Stimulated activated CD8-positive, alpha-beta memory T cell treated with anti-CD3 and anti-CD28 coated beads, Interleukin-2, amount 100 ng/mL, for 48 hours (primary cell): ENCODE data around the gene ACADS.
"Not testable (repeated sequence)": the region's sequence is repeated elsewhere in the genome, so short reads cannot be mapped to it uniquely, and the experiment has no call there.

Experiments used
- DNase-seq, 2 donors: peaks; one replicate each; pipeline ENCODE4 v3.0.0-alpha.2; 2020; ENCODE audit warnings: low read depth in 2 of 2

Gene ACADS

DNA sequence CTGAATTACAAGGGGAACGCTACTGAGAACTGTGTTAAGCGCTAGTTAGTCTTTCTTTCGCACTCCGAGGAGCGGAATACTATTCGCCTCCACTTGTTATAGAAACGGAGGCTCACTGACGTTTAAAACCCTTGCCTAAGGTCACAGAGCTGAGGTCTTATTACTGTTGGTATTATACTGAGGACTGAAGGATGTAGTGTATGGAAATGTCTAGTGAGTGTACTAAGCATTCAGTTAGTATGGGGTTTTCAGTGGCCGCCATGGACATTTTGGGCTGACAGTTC lies 826 bp downstream of the ACADS start:
- DNase-seq: no peak

DNA sequence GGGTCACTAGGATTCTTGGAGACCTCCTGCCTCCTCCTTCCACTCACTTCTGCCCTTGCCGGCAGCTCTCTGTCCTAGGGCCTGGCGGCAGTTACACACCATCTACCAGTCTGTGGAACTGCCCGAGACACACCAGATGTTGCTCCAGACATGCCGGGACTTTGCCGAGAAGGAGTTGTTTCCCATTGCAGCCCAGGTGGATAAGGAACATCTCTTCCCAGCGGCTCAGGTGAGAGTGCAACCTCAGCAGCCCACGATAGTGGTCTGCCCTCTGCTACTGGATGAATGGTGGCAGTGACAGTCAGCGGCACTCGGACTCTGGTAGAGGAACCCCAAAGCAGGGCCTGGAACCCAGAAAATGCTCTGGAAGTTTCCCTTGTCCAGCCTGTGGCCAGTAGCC lies 1.3 kb downstream of the ACADS start:
- DNase-seq: no peak

DNA sequence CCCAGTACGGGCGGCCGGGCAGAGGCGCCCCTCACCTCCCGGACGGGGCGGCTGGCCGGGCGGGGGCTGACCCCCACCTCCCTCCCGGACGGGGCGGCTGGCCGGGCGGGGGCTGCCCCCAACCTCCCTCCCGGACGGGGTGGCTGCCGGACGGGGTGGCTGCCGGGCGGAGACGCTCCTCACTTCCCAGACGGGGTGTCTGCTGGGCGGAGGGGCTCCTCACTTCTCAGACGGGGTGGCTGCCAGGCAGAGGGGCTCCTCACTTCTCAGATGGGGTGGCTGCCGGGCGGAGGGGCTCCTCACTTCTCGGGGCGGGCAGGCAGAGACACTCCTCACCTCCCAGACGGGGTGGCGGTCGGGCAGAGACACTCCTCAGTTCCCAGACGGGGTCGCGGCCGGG lies 6.6 kb downstream of the ACADS start:
- not testable (repeated sequence) for DNase-seq

DNA sequence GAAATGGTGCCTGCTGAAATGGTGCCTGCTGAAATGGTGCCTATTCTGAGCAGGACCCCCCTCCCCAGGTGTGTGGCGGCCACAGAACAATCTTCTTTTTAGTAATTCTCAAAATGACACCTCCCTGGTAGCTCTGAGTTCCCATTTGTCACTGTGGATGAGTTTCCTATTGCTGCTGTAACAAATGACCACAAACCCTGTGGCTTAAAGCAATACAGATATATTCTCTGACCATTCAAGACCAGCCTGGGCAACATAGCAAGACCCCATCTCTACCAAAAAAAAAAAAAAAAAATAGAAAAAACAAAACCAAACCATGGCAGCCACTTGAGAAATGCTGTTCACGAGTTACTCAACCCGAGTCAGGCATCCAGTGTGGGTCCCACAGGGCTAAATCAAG lies 7.9 kb downstream of the ACADS start:
- no peak for DNase-seq

DNA sequence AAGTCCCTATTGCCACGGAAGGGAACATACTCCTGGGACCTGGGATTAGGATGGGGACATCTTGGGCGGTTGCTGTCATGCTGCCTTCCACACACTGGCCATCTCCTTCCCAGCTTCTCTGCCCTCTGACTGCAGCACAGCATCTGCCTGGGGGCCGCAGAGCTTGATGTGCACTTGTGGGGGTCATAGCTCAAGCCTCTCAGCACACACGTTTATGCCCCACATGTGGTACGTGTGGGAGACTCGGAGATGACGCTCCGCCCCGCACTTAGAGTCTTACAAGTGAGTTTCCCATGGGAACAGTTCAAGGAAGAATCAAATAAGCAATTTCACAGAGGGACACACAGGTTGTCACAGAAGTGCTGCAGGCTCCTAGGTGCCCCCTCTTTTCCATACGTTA lies 8.6 kb downstream of the ACADS start:
- DNase-seq: no peak

DNA sequence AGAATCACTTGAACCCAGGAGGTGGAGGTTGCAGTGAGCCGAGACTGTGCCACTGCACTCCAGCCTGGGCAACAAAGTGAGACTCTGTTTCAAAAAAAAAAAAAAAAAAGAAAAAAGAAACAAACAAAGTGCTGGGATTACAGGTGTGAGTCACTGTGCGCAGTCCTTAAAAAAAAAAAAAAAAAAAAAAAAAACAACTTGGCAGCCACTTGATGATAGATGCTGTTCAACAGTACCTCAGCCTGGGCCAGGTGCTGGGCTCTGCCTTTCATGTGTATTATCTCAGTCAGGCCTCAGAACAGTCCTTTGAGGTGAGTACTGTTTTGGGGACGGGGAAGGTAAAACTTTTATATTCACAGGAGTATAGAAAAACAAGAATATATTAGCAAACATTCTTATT lies 9.6 kb downstream of the ACADS start:
- no peak for DNase-seq

DNA sequence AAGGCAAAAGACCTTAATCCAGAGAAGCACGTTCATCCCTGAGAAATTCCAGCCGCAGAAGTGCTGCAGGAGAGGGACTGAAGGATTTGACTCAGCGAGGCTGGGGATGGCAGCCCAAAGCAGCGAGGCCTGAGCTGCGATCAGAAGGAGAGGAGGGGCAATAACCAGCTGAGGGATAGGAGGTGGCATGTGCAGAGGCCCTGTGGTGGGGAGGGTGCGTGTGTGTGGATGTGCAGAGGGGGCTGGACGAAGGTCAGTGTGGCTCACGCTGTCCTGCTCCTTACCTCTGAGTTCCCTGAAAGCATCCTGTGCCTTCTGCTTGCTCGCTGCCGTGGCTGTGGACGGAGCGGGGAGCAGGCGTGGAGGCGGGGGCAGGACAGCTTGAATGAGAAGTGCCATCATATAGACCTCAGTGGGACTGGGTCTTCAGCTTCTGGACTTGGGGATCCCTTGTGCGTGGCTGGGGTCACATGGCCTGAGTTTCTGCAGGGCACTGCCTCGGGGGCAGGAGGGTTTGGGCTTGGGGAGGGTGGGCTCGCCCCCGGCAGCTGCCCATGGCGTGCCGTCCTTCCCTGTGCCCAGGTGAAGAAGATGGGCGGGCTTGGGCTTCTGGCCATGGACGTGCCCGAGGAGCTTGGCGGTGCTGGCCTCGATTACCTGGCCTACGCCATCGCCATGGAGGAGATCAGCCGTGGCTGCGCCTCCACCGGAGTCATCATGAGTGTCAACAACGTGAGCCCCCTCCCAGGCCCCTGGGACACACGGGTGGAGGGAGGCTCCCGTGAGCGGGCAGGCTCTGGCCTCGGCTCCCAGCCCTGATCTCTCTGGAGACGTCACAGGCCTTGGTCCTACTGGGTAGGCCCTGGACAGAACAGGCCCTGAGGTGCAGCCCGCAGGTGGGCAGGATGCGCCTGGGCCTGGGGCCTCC lies 11.0 kb downstream of the ACADS start:
- no peak for DNase-seq

DNA sequence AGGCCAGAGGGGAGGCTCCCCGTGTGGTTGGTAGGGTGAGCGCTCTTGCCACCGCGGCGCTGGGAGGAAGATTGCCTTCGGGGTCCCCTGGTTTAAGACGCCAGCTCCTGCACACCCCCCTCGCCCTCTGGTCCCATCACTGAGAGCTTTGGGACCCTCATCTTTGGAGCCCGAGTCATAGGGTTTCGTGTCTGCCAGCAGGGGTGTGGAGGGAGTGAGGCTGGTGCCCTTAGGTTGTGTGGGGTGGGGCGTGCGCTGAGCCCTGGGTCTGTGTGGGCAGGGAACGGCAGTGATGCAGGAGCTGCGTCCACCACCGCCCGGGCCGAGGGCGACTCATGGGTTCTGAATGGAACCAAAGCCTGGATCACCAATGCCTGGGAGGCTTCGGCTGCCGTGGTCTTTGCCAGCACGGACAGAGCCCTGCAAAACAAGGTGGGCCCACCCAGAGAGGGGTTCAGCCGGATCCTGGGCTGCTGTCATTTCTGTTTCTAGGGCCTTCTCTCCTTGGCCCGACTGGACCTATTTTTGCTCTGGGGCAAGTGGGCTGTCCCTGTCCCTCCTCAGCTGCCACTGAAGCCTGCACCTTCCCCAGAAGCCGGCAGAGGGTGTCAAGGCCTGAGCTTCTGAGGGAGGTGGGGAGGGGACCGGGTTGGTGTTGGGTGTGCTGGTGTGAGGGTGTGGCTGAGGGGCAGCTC lies 12.1 kb downstream of the ACADS start:
- no peak for DNase-seq

DNA sequence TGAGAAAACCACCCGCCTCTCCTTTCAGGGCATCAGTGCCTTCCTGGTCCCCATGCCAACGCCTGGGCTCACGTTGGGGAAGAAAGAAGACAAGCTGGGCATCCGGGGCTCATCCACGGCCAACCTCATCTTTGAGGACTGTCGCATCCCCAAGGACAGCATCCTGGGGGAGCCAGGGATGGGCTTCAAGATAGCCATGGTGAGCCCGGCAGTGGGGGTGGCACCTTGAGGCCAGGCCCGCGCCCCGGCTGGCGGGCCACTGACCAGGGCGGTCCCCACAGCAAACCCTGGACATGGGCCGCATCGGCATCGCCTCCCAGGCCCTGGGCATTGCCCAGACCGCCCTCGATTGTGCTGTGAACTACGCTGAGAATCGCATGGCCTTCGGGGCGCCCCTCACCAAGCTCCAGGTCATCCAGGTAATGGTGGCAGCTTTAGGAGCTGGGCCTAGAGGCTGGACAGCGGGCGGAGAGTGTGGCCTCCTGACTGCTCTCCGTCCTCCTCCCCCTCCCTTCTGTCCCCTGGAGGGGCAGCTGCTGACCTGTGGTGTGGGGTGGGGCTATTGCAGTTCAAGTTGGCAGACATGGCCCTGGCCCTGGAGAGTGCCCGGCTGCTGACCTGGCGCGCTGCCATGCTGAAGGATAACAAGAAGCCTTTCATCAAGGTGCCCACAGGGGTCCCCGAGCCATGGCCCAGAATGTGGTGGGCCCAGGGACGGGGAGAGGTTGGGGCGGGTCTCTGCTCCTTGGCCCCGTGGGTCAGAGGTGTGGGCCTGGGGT lies 12.8 kb downstream of the ACADS start:
- DNase-seq: no peak

DNA sequence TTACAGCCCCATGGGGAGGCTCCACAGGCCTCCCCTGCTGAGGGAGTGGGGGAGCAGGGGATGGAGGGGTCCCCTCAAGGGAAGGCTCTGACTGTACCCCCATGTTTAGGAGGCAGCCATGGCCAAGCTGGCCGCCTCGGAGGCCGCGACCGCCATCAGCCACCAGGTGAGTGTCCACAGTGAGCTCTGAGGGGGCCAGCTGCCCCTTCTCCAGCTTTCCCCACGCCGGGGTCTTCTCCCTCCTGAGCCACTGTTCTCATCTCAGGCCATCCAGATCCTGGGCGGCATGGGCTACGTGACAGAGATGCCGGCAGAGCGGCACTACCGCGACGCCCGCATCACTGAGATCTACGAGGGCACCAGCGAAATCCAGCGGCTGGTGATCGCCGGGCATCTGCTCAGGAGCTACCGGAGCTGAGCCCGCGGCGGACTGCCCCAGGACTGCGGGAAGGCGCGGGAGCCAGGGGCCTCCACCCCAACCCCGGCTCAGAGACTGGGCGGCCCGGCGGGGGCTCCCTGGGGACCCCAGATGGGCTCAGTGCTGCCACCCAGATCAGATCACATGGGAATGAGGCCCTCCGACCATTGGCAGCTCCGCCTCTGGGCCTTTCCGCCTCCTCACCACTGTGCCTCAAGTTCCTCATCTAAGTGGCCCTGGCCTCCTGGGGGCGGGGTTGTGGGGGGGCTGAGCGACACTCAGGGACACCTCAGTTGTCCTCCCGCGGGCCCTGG lies 13.6 kb downstream of the ACADS start:
- no peak for DNase-seq

DNA sequence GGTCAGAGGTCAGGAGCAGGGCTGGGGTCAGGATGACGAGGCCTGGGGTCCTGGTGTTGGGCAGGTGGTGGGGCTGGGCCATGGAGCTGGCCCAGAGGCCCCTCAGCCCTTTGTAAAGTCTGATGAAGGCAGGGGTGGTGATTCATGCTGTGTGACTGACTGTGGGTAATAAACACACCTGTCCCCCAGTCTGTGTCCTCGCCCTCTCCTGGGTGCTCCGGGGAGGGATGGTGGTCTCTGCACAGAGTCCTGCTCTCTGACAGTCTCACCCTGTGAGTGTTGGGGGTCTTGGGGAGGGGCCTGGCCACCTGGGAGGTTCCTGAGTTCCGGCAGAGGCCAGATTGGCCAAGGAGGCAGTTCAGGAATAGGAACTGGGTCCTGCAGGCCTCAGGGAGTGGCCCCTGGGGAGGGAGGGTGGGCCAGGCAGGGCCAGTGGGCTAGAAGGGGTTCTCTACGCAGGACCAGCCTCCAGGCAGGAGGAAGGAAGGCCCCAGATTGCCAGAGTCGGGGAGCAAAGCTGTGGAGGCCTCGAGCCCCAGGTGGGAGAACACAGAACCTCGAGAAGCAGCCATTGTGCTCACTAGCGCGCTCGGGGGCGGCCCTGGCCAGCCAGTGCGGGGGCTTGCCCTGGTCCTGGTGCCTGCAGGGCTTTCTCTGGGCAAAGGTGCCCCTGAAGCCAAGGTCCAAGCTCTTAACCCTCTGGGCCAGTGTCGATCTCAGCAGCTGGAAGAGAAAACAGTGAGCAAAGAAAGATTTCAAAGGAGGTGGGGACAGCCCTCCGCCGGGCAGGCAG lies 14.4 kb downstream of the ACADS start:
- no peak for DNase-seq

DNA sequence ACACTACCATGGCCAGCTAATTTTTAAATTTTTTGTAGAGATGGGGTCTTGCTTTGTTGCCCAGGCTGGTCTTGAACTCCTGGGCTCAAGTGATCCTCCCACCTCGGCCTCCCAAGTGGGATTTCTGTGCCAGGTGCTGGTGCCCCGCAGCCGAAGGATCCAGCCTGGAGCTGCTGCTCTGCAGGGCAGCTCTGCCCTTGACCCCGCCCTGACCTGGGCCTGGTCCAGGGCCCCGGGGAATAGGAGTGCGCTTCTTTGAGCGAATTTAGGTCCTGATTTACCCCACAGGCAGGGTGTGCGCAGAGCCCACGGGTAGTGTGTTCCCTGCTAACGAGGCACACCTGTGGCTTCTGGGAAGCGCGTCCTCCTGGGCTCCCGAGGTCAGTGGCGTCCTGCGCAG lies 15.2 kb downstream of the ACADS start:
- DNase-seq: no peak

DNA sequence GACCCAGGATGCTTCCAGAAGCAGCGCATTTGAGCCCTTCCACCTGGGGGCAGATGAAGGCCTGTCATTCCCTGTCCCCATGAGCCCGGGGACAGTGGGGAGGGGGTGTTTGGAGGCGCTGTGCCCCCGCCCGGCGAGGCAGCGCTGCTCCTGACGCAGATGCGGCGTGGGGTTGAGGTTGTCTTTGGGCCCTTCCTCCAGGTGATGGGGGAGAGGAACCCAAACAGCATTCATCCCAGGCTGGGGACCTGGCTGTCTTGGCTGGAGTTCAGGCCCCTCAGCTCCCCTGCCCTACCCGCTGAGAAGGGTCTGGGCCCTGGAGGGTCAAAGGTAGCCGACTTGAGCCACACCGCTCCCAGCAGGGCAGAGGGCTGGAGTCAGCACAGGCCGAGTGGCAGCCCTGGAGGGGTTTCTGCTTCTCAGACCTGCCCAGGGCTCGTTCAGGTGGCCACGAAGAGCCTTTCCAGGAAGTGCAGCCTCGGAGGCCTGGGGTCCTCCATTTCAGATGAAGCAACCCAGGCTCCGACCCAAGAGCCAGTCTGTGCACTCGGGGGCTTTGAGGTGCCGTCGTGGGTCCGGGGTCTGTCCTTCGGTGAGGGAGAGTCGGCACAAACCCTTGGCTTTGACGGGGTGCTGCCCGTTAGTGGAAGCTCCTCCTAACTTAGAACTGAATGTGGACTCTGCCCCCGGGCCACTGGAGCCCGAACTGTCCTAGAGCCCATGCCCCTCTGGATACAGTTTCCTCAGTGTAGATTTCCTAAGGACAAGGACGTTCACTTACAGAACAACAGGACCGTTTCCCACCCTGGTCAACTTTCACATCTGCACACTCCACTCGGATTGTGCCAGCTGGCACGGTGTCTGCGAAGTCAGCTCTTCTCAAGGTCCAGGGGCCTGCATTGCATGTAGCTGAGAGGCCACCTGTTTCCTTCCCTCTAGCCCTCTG lies 16.1 kb downstream of the ACADS start:
- no peak for DNase-seq

DNA sequence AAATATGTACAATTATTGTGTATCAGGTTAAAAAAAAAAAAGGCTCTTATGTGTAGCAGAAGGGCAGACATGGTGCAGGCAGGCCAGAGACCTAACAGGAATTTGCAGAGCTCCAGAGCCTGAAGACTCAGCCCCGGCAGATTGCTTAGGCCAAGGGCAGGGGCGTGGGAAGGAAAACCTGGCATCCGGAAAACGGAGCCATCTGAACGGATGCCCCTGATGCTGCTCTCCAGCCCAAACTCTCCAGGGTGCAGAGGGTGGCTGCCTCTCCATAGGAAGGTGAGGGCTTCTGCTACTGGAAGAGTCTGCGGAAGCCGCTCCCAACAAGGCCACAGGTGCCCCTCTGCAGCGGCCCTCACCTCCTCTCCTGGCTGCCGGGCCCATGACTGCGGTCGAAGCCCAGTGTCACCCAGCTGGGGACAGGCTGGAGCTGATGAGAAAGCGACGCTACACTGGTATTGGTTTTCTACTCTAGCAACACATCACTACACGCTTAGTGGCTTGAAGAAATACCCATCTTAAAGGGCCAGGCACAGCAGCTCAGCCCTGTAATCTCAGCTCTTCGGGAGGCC lies 19.4 kb downstream of the ACADS start:
- no peak for DNase-seq

DNA sequence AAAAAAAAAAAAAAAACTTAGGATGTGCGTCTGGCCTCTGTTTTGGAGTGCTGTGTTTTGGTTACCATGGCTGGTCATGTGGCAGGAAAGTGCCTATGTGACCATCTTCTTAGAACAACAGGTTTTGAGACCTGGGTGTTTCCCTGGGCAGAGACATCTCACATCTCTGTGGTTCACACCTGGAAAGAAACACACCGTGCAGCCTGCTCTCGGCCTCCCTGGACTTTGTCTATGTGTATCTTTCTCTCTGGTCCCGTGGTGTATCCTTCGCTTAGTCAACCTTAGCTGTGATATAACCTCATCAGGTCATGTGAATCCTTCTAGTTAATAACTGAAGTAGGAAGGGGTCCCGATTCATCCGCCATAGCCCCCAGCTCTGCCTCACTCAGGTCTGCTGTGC lies 22.6 kb downstream of the ACADS start:
- no peak for DNase-seq

DNA sequence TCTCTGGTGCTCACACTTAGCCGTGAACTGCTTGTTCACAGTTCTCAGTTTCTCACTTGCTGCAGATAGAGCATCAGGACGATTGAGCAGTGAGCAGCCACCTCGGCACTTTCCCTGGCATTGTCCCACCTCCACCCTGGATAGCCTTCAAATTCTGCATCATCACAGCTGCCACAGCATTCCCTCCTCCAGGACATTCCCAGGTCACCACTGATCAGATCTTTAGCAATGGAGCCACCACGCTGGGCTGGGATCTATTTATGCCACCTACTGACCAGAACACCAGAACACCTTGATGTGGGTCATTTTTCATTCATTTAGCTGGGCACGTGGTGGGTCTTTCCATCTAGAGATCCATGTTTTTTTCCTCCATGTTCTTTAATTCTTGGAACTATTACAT lies 23.6 kb downstream of the ACADS start:
- DNase-seq: no peak

DNA sequence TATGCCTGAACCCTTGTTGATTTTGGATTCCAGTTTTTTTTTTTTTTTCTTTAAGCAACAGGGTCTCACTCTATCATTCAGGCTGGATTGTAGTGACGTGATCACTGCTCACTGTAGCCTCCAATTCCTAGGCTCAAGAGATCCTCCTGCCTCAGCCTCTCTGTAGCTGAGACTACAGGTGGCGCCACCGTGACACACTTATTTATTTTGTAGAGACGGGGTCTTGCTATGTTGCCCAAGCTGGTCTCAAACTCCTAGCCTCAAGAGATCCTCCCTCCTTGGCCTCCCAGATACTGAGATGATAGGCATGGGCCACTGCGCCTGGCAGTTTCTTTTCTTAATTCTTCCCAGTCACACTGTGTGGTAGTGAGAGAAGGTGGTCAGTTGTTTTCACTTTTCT lies 25.2 kb downstream of the ACADS start:
- DNase-seq: no peak

DNA sequence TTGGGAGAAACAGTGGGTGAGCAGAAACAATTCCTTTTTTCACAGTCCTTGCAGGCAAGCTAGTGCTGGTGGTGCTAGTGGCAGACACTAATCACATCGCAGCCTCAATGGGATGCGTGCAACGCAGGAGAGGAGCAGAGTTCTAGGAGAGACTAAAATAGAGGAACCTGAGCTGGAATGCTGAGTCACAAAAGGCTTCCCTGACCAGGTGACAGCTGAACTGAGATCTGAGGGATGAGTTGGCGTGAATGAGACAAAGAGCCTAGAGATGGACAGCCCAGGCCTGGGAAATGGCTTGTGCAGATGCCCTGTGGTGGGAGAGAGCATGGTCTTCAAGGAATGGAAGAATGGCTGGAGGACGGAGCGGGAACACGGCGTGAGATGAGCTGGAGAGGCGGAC lies 25.8 kb downstream of the ACADS start:
- no peak for DNase-seq

DNA sequence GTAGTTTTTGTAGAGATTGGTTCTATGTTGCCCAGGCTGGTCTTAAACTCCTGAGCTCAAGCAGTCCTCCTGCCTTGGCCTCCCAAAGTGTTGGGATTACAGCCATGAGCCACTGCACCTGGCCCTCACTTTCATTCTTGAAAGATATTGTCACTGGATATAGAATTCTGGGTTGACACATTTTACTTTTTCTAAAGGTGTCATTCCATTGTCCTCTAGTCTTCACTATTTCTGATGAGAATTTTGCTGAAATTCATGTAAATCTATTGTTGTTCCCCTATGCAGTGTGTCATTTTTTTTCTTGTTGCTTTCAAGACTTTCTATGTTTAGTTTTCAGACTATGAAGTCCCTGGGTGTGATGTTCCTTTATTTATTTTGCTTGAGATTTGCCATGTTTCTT lies 29.2 kb downstream of the ACADS start:
- no peak for DNase-seq

DNA sequence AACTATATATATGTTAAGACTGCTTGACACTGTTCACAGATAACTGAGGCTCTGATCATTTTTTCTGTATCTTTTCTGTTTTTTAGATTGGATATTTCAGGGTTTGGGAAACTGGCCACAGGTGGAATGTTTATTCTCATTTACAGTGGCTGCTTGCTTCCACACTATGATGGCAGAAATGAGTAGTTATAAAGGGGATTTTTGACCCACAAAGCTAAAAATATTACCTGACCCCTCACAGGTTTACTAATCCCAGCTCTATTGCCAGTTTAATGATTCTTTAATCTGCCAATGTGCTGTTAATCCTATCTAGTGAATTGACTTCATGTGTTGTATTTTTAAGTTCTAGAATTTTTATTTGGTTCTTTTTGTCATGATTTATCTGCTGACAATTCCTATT lies 29.6 kb downstream of the ACADS start:
- DNase-seq: no peak
